B cell (primary cell): ENCODE measurements around the gene GIGYF1. TPM values are rescaled to one million over a fixed set of nuclear protein-coding genes. Genes with fewer than 3 reads are reported as not detected.

Experiments
- ATAC-seq: fragments of 200-7000 bp; cut with Tn5 transposase; one replicate; pipeline ENCODE4 v1.10.0; 2021; ENCODE audit warnings: low read depth, mild to moderate bottlenecking, moderate number of reproducible peaks, moderate library complexity
- CTCF ChIA-PET: fragments of 350-600 bp; sonication (Branson Sonifier 250); formaldehyde crosslinking; loops from one replicate; lab custom pipeline; 2021; ENCODE audit warnings: antibody characterized with exemption, inconsistent platforms; lab: Charles Lee
- POLR2A ChIA-PET: fragments of 350-600 bp; sonication (Branson Sonifier 250); formaldehyde crosslinking; loops from one replicate; lab custom pipeline; 2021; ENCODE audit warnings: antibody characterized with exemption; lab: Charles Lee
- DNase-seq: peaks from one replicate; pipeline ENCODE4 v3.0.0; 2013
- H2AFZ ChIP-seq: 2 replicates; pipeline ENCODE4 v1.6.1; 2012; ENCODE audit warnings: mild to moderate bottlenecking, low read depth, low read length; ENCODE audit not compliant: insufficient read depth, poor library complexity, severe bottlenecking
- H3K27ac ChIP-seq, 2 donors: 1 replicate in 1 of 2; 2 replicates in 1 of 2; pipeline ENCODE4 v1.5.1; 2012 to 2013; ENCODE audit warnings: low read length in 2 of 2, mild to moderate bottlenecking in 2 of 2, moderate library complexity in 1 of 2
- H3K27me3 ChIP-seq, 4 experiments: fragments of 200-600 bp in 1 of 4; sonication (generic) in 1 of 4; replicated peaks in 1 of 4; 1 replicate in 2 of 4; 2 replicates in 2 of 4; pipeline versions ENCODE4 v1.6.1 to v1.7.0; 2013 to 2016; ENCODE audit warnings: low read length in 3 of 4, mild to moderate bottlenecking in 2 of 4, mixed read lengths in 1 of 4, moderate library complexity in 1 of 4; ENCODE audit not compliant: insufficient read depth in 4 of 4, control insufficient read depth in 3 of 4; ENCODE audit errors: control extremely low read depth in 1 of 4
- H3K36me3 ChIP-seq, 2 experiments: replicated peaks in 1 of 2; 1 replicate in 1 of 2; 2 replicates in 1 of 2; pipeline versions ENCODE4 v1.6.1 to v1.7.1; 2013; ENCODE audit warnings: low read length in 1 of 2; ENCODE audit not compliant: insufficient read depth in 2 of 2, control insufficient read depth in 1 of 2; ENCODE audit errors: control extremely low read depth in 1 of 2, extremely low read depth in 1 of 2
- H3K4me1 ChIP-seq, 2 donors: fragments of 200-600 bp in 1 of 2; sonication (generic) in 1 of 2; 1 replicate in 1 of 2; 2 replicates in 1 of 2; pipeline versions ENCODE4 v1.5.1 to v1.6.1; 2013 to 2017; ENCODE audit warnings: low read length in 2 of 2; ENCODE audit not compliant: control insufficient read depth in 2 of 2, insufficient read depth in 2 of 2
- H3K4me2 ChIP-seq: replicated peaks from 2 replicates; pipeline ENCODE3; 2012; ENCODE audit warnings: mild to moderate bottlenecking, low read depth, low read length; ENCODE audit not compliant: poor library complexity, severe bottlenecking
- H3K4me3 ChIP-seq, 5 experiments: fragments of 200-600 bp in 1 of 5; sonication (generic) in 1 of 5; 1 replicate in 3 of 5; 2 replicates in 2 of 5; pipeline versions ENCODE4 v1.5.1 to v1.7.0; 2011 to 2016; ENCODE audit warnings: low read length in 4 of 5, mild to moderate bottlenecking in 4 of 5, low read depth in 2 of 5, control low read depth in 1 of 5, moderate library complexity in 1 of 5; ENCODE audit not compliant: insufficient read depth in 1 of 5; ENCODE audit errors: control extremely low read depth in 1 of 5, extremely low read depth in 1 of 5
- H3K79me2 ChIP-seq: fragments of 200-600 bp; sonication (generic); one replicate; pipeline ENCODE4 v1.6.0; 2016; ENCODE audit warnings: low read length; ENCODE audit not compliant: control insufficient read depth, insufficient read depth
- H3K9ac ChIP-seq: fragments of 200-600 bp; sonication (generic); 2 replicates; pipeline ENCODE4 v1.6.1; 2017; ENCODE audit warnings: mild to moderate bottlenecking, low read length, moderate library complexity
- H3K9me3 ChIP-seq, 3 donors: one replicate each; pipeline versions ENCODE4 v1.6.1 to v1.7.1; 2013; ENCODE audit warnings: low read length in 2 of 3; ENCODE audit not compliant: control insufficient read depth in 2 of 3, insufficient read depth in 1 of 3; ENCODE audit errors: control extremely low read depth in 1 of 3
- H4K20me1 ChIP-seq: 2 replicates; pipeline ENCODE4 v1.6.0; 2012; ENCODE audit warnings: mild to moderate bottlenecking, low read length; ENCODE audit not compliant: insufficient read depth, control insufficient read depth, poor library complexity, severe bottlenecking
- H3K27ac Mint-ChIP-seq: one replicate; pipeline ENCODE4 v1.8.0; 2021; ENCODE audit warnings: mixed read lengths
- H3K27me3 Mint-ChIP-seq: one replicate; pipeline ENCODE4 v1.8.0; 2021; ENCODE audit warnings: mixed read lengths
- H3K4me1 Mint-ChIP-seq: one replicate; pipeline ENCODE4 v1.8.0; 2021; ENCODE audit warnings: mixed read lengths
- H3K4me3 Mint-ChIP-seq: one replicate; pipeline ENCODE4 v1.8.0; 2021; ENCODE audit warnings: mixed read lengths
- H3K9me3 Mint-ChIP-seq: one replicate; pipeline ENCODE4 v1.8.0; 2022; ENCODE audit warnings: mixed read lengths; ENCODE audit not compliant: insufficient read depth
- CTCF ChIP-seq: fragments of 200-600 bp; IDR thresholded peaks from one replicate; pipeline ENCODE4 v1.8.0; 2022; ENCODE audit warnings: antibody characterized with exemption, mild to moderate bottlenecking
- EZH2 ChIP-seq: IDR thresholded peaks from 2 replicates; pipeline ENCODE4 v1.6.1; 2012; ENCODE audit warnings: borderline replicate concordance, low read depth, mild to moderate bottlenecking, moderate library complexity, low read length; ENCODE audit not compliant: insufficient read depth, poor library complexity, severe bottlenecking
- WGBS: methylation state at CpG from one replicate; pipeline ENCODE4 v1.1.5; 2013; ENCODE audit warnings: missing lambda C conversion rate; ENCODE audit not compliant: insufficient coverage; 5-methylcytosine and 5-hydroxymethylcytosine counted together
- intact Hi-C: fragments of 100-400 bp; cut with micrococcal nuclease; formaldehyde crosslinking; loops from one replicate; pipeline ENCODE4 v1.10.0; 2022
- polyA plus RNA-seq: library from polyadenylated mRNA; depleted of rRNA; stranded (reverse); fragments of >200 nt; gene quantifications from 2 replicates; pipeline ENCODE4 v1.2.3, GENCODE V29; 2012
- total RNA-seq, 2 donors: library from RNA; stranded (reverse); fragments of 120-200 nt in 1 of 2; gene quantifications; 1 replicate in 1 of 2; 2 replicates in 1 of 2; pipeline versions ENCODE4 v1.2.3 to v1.2.4, GENCODE V29; 2013 to 2022

GIGYF1 gene
- total and polyA plus RNA-seq, 2 donors (not counting 1 experiment from before 2014, with no cell fraction given) = 45.9 to 134 TPM

GRCh38 chr7:100649826-100650565 is 44.1 kb downstream of the GIGYF1 start:
- Histone ChIP-seq H2AFZ (no peak overlapping the region), H3K9ac (no peak overlapping the region), H3K4me1 (no peaks in the 10 kb centered on the region), H4K20me1 (no peaks in the 10 kb centered on the region), H3K36me3 (no peaks in the 10 kb centered on the region), H3K9me3 (peaks cover 0 to 2% (median 0%) of the 10 kb centered on the region in 3 donors), H3K27ac (no peak overlapping the region), H3K4me3 (no peak overlapping the region), H3K4me2 (no peak overlapping the region), H3K27me3 (peaks cover 0 to 36% (median 8%) of the 10 kb centered on the region in 4 experiments), H3K79me2 (no peaks in the 10 kb centered on the region)
- peaks cover 39% of the 10 kb centered on the region for H3K27me3 Mint-ChIP-seq
- DNase-seq = no peak
- no peak overlapping the region for H3K27ac Mint-ChIP-seq
- no peaks in the 10 kb centered on the region for H3K4me1 Mint-ChIP-seq
- no peaks in the 10 kb centered on the region for H3K9me3 Mint-ChIP-seq
- no peak for ATAC-seq
- TF ChIP-seq EZH2 = no peak
- no peak for TF ChIP-seq CTCF
- no peak overlapping the region for H3K4me3 Mint-ChIP-seq
- ChIA-PET CTCF (no interaction called here), POLR2A (interaction anchor here (0.5 to 0.6 kb wide), 2 partner anchors 460 to 1255 kb away, joined by 3 read pairs; no protein-coding TSS in a partner anchor)
- 97% methylated on average over 9 of the region's 15 CpGs for WGBS
- intact Hi-C loops = no loop called here

- peak overlapping the region; percentile 57 for H3K4me2 ChIP-seq
Measured at GRCh38 chr7:100642534-100642907, 51.5 kb downstream of the GIGYF1 start.

More at GRCh38 chr7:100642534-100642907, 51.5 kb downstream of the GIGYF1 start:
- ATAC-seq = peak; percentile 94
- Mint-ChIP-seq H3K27me3 (peaks cover 11% of the 10 kb centered on the region), H3K27ac (no peak overlapping the region), H3K9me3 (no peaks in the 10 kb centered on the region), H3K4me1 (peaks cover 8% of the 10 kb centered on the region), H3K4me3 (no peak overlapping the region)
- Histone ChIP-seq H3K36me3 (no peaks in the 10 kb centered on the region), H3K27ac (no peak overlapping the region), H3K9ac (no peak overlapping the region), H3K4me1 (peaks cover 4 to 10% of the 10 kb centered on the region in 2 donors), H2AFZ (no peak overlapping the region), H3K79me2 (no peaks in the 10 kb centered on the region), H3K4me3 (peak overlapping the region in 1 of 5 experiments; percentile 29), H4K20me1 (no peaks in the 10 kb centered on the region), H3K9me3 (peaks cover 0 to 9% (median 0%) of the 10 kb centered on the region in 3 donors), H3K27me3 (peaks cover 0 to 19% (median 2%) of the 10 kb centered on the region in 4 experiments)
- no peak for TF ChIP-seq CTCF
- no peak for TF ChIP-seq EZH2
- ChIA-PET POLR2A (no interaction called here), CTCF (interaction anchor here (1.0 to 1.3 kb wide), 2 partner anchors 10 to 30 kb away, joined by 3 to 5 read pairs; partner anchors contain the start of gene MOSPD3)
- intact Hi-C loops = no loop called here
- 63% methylated on average over 11 of the region's 11 CpGs for WGBS
- DNase-seq = peak; percentile 82
